ENCODE data around the gene TRIM44. TPM values are rescaled to one million over a fixed set of nuclear protein-coding genes. Genes with fewer than 3 reads are reported as not detected.

Gene TRIM44
- total and polyA plus RNA-seq, 5 donors from 2014 or later: 9.4 to 32.8 (median 22.2) TPM

DNA sequence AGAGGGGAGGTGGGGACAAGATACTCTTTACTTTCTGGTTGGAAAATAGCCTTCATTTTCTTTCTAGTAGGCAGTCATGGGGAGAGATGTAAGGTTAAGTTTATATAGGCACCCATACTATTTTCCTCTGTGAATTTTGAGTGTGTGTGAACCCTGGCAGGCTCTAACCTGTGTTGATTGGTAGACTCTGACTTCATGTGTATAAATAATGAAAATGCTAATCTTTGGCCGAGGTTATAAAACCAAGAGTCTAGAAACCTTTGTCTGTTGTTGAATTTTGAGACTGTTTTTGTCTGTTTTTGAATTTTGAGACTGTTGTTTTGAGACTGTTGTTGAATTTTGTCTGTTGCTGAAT, 14.0 kb downstream of the TRIM44 start:
- no peaks in the 10 kb centered on the region for H3K9me3 ChIP-seq (ENCODE audit: control insufficient read depth in 2 of 2, low read length in 2 of 2)
- Mint-ChIP-seq H3K4me3 (no peak overlapping the region), H3K27me3 (no peaks in the 10 kb centered on the region), H3K9me3 (peaks cover 0 to 4% (median 0%) of the 10 kb centered on the region in 7 donors), H3K36me3 (peaks cover 9% of the 10 kb centered on the region), H3K4me1 (peaks cover 26 to 84% (median 52%) of the 10 kb centered on the region in 4 donors), H3K27ac (peak overlapping the region in 1 of 3 donors; percentile 33)
- H3K4me3 ChIP-seq (ENCODE audit: low read depth, low read length): no peak overlapping the region
- H3K27ac ChIP-seq (ENCODE audit: insufficient read depth, low read length, poor library complexity, severe bottlenecking): no peak overlapping the region
- no peak for ATAC-seq (ENCODE audit: low read depth in 2 of 2)
- H3K4me1 ChIP-seq (ENCODE audit: control insufficient read depth, insufficient read depth, low read length, poor library complexity, severe bottlenecking): no peaks in the 10 kb centered on the region
- DNase-seq: no peak
- no peaks in the 10 kb centered on the region for H3K27me3 ChIP-seq (ENCODE audit: control insufficient read depth, insufficient read depth, low read length)
- no peaks in the 10 kb centered on the region for H3K36me3 ChIP-seq (ENCODE audit: control insufficient read depth, insufficient read depth, low read length)

DNA sequence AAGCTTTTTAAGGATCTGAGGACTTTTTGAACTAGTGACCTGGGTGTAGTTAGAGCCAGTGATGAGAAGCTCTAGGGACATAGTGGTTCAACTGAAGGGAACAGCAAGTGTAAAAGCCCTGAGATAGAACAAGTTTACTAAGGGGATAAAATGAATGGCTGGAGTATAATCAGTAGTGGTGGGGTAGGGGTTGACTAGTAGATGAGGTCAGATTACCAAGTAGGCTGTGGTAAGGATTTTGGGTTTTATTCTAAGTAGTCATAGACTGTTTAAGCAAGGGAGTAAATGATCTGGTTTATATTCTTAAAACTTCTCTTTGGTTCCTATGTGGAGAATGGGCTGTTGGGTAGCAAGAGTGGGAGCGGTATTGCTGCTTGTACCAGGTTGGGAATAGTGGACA, 15.3 kb downstream of the TRIM44 start:
- no peak overlapping the region for H3K4me3 Mint-ChIP-seq
- DNase-seq (no peak), ATAC-seq (ENCODE audit: low read depth in 2 of 2) (no peak)
- H3K9me3 Mint-ChIP-seq: no peaks in the 10 kb centered on the region
- Histone ChIP-seq H3K9me3 (ENCODE audit: control insufficient read depth in 2 of 2, low read length in 2 of 2) (no peaks in the 10 kb centered on the region), H3K4me1 (ENCODE audit: control insufficient read depth, insufficient read depth, low read length, poor library complexity, severe bottlenecking) (no peaks in the 10 kb centered on the region), H3K4me3 (ENCODE audit: low read depth, low read length) (no peak overlapping the region), H3K36me3 (ENCODE audit: control insufficient read depth, insufficient read depth, low read length) (no peaks in the 10 kb centered on the region), H3K27ac (ENCODE audit: insufficient read depth, low read length, poor library complexity, severe bottlenecking) (no peak overlapping the region), H3K27me3 (ENCODE audit: control insufficient read depth, insufficient read depth, low read length) (no peaks in the 10 kb centered on the region)
- no peak overlapping the region for H3K27ac Mint-ChIP-seq
- no peaks in the 10 kb centered on the region for H3K27me3 Mint-ChIP-seq
- peaks cover 22 to 84% (median 52%) of the 10 kb centered on the region in 4 donors for H3K4me1 Mint-ChIP-seq
- peaks cover 9% of the 10 kb centered on the region for H3K36me3 Mint-ChIP-seq

DNA sequence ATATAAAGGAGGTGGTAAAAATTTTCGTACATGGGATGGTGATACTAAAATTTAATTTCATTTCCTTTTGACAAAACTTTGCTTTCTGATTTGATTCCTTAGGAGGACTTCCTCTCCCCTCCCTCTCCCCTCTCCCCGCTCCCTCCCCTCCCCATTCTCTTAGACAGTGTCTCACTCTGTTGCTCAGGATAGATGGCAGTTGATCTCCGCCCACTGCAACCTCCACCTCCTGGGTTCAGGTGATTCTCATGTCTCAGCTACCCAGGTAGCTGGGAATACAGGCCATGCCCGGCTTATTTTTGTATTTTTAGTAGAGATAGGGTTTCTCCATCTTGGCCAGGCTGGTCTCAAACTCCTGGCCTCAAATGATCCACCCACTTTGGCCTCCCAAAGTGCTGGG, 15.9 kb downstream of the TRIM44 start:
- no peak for DNase-seq
- H3K4me1 Mint-ChIP-seq: peaks cover 28 to 81% (median 52%) of the 10 kb centered on the region in 4 donors
- Histone ChIP-seq H3K27me3 (ENCODE audit: control insufficient read depth, insufficient read depth, low read length) (no peaks in the 10 kb centered on the region), H3K36me3 (ENCODE audit: control insufficient read depth, insufficient read depth, low read length) (no peaks in the 10 kb centered on the region), H3K4me3 (ENCODE audit: low read depth, low read length) (no peak overlapping the region), H3K4me1 (ENCODE audit: control insufficient read depth, insufficient read depth, low read length, poor library complexity, severe bottlenecking) (no peaks in the 10 kb centered on the region), H3K9me3 (ENCODE audit: control insufficient read depth in 2 of 2, low read length in 2 of 2) (no peaks in the 10 kb centered on the region), H3K27ac (ENCODE audit: insufficient read depth, low read length, poor library complexity, severe bottlenecking) (no peak overlapping the region)
- H3K27me3 Mint-ChIP-seq: no peaks in the 10 kb centered on the region
- H3K36me3 Mint-ChIP-seq: peaks cover 9% of the 10 kb centered on the region
- ATAC-seq (ENCODE audit: low read depth in 2 of 2): no peak
- H3K9me3 Mint-ChIP-seq: no peaks in the 10 kb centered on the region
- H3K4me3 Mint-ChIP-seq: no peak overlapping the region
- H3K27ac Mint-ChIP-seq: no peak overlapping the region

DNA sequence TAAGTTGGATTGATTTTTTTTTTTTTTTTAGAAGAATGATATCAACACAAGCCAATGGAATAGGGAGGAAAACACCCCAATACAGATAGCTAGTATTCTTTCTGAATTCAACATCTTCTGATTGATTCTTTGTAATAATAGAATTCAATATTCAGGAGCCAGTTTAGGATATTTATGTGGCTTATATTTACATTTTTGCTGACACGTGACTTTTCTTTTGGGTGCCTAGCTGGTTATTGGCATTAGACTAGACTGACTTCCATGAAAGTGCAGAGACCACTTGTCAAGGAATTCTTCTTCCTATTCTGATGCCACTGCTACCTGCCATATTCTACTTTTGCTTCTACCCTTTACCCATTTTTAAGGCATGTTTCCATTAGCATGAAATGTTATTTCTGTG, 16.4 kb downstream of the TRIM44 start:
- no peaks in the 10 kb centered on the region for H3K36me3 ChIP-seq (ENCODE audit: control insufficient read depth, insufficient read depth, low read length)
- H3K27ac Mint-ChIP-seq: no peak overlapping the region
- H3K4me3 Mint-ChIP-seq: no peak overlapping the region
- peaks cover 7% of the 10 kb centered on the region for H3K36me3 Mint-ChIP-seq
- no peak overlapping the region for H3K4me3 ChIP-seq (ENCODE audit: low read depth, low read length)
- ATAC-seq (ENCODE audit: low read depth in 2 of 2) (no peak), DNase-seq (no peak)
- H3K4me1 ChIP-seq (ENCODE audit: control insufficient read depth, insufficient read depth, low read length, poor library complexity, severe bottlenecking): no peaks in the 10 kb centered on the region
- H3K27me3 ChIP-seq (ENCODE audit: control insufficient read depth, insufficient read depth, low read length): no peaks in the 10 kb centered on the region
- H3K9me3 Mint-ChIP-seq: no peaks in the 10 kb centered on the region
- H3K27me3 Mint-ChIP-seq: no peaks in the 10 kb centered on the region
- peaks cover 32 to 76% (median 51%) of the 10 kb centered on the region in 4 donors for H3K4me1 Mint-ChIP-seq
- no peak overlapping the region for H3K27ac ChIP-seq (ENCODE audit: insufficient read depth, low read length, poor library complexity, severe bottlenecking)
- H3K9me3 ChIP-seq (ENCODE audit: control insufficient read depth in 2 of 2, low read length in 2 of 2): no peaks in the 10 kb centered on the region

DNA sequence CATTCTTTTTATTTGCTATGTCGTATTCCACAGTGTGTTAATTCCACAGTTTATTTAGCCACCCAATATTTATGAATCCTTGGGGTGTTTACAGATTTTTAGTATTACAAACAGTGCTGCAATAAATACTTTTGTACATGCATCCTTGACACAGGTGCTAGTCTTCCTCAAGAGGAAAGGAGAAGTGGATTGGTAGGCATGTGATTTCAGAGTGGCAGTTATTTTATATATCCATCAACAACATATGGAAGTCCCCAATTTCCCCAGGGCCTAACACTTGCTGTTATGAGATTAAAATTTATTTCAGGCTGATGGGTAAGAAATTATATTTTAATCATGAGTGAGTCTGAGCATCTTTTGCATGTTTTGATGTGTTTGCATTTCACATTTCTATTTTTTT, 17.9 kb downstream of the TRIM44 start:
- Mint-ChIP-seq H3K4me1 (peaks cover 32 to 68% (median 49%) of the 10 kb centered on the region in 4 donors), H3K27ac (no peak overlapping the region)
- no peaks in the 10 kb centered on the region for H3K4me1 ChIP-seq (ENCODE audit: control insufficient read depth, insufficient read depth, low read length, poor library complexity, severe bottlenecking)

DNA sequence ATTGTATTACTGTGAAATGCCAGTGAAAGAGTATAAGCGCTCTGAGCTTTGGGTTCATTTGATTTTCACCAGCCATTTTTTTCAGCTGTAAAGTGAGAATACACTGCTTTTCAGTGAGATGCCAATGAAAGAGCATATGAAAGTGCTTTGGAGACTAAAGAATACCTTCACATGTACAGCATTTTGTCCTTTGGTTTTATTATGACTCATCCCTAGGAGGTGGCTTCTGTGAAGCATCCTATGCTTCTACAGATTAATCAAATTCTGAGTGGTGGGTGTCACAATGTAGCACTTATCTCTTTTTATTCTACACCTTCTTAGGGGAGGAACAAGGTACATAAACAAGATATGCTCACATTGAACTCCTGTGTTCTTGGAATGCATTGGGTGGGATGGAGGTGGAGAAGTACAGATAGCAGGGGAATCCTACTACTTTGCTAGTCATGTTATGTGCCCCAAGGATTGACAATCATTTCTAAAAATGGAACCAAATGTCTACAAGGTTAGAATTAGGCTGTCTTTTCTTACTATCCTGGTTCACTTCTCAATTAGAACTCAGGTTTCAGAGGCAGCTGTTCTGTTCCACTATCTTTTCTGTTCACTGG, 18.7 kb downstream of the TRIM44 start:
- peak overlapping the region in 1 of 3 donors; percentile 6 for H3K27ac Mint-ChIP-seq
- peaks cover 14% of the 10 kb centered on the region for H3K36me3 Mint-ChIP-seq
- no peaks in the 10 kb centered on the region for H3K9me3 Mint-ChIP-seq
- no peak for ATAC-seq (ENCODE audit: low read depth in 2 of 2)
- Histone ChIP-seq H3K4me1 (ENCODE audit: control insufficient read depth, insufficient read depth, low read length, poor library complexity, severe bottlenecking) (no peaks in the 10 kb centered on the region), H3K4me3 (ENCODE audit: low read depth, low read length) (no peak overlapping the region), H3K36me3 (ENCODE audit: control insufficient read depth, insufficient read depth, low read length) (peaks cover 10% of the 10 kb centered on the region), H3K27ac (ENCODE audit: insufficient read depth, low read length, poor library complexity, severe bottlenecking) (no peak overlapping the region), H3K27me3 (ENCODE audit: control insufficient read depth, insufficient read depth, low read length) (no peaks in the 10 kb centered on the region), H3K9me3 (ENCODE audit: control insufficient read depth in 2 of 2, low read length in 2 of 2) (no peaks in the 10 kb centered on the region)
- no peak overlapping the region for H3K4me3 Mint-ChIP-seq
- peaks cover 32 to 60% (median 43%) of the 10 kb centered on the region in 4 donors for H3K4me1 Mint-ChIP-seq
- DNase-seq: peak in 1 of 3 donors; percentile 13
- H3K27me3 Mint-ChIP-seq: no peaks in the 10 kb centered on the region

More for the DNA sequence above, 17.9 kb downstream of the TRIM44 start:
- Histone ChIP-seq H3K36me3 (ENCODE audit: control insufficient read depth, insufficient read depth, low read length) (peaks cover 5% of the 10 kb centered on the region), H3K27ac (ENCODE audit: insufficient read depth, low read length, poor library complexity, severe bottlenecking) (no peak overlapping the region), H3K4me3 (ENCODE audit: low read depth, low read length) (no peak overlapping the region), H3K9me3 (ENCODE audit: control insufficient read depth in 2 of 2, low read length in 2 of 2) (no peaks in the 10 kb centered on the region), H3K27me3 (ENCODE audit: control insufficient read depth, insufficient read depth, low read length) (no peaks in the 10 kb centered on the region)
- peaks cover 9% of the 10 kb centered on the region for H3K36me3 Mint-ChIP-seq
- no peak overlapping the region for H3K4me3 Mint-ChIP-seq
- ATAC-seq (ENCODE audit: low read depth in 2 of 2) (no peak), DNase-seq (no peak)
- no peaks in the 10 kb centered on the region for H3K9me3 Mint-ChIP-seq
- no peaks in the 10 kb centered on the region for H3K27me3 Mint-ChIP-seq

DNA sequence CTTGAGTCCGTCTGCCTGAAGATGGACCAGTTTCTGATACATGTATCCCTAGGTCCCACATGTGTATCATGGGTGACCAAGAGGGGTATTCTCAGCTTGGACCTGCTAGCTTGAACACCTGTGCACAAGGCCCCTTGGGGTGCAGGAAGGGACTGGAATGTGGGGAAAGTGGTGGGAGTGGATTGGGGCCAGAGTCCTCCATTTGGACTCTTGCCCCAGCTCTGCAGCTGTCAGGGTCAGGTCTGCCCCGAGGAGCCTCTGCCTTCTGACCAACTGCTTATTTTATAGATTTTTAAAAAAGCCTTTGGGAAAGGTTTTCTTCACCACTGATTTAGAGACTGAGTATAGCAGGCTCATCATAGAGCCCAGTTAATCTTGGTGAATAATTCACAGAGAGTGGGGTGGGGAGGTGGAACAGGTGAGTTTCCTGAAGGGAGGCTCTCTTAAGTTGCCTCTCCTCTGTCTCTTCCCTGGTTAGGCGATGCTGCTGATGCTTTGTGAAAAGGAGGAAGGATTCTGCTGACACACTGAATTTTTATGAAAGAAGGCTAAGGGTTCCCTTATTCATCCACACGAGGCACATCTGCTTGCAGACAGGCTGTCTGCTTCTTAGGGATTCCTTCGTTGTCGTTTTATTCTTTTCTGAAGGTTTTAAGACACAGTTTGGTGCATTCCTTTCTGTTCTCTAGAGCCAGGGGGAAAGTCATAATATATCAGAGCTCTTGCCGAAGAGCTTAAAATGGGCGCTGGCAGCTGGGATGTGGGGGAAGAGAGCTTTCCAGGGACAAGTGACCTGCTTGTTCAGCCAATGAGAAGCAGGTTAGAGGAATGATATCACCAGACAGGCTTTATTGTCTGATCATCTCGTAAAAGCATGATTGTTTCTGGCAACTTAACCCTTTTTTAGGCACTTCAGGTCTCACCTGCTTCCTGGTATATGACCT, 19.9 kb downstream of the TRIM44 start:
- Histone ChIP-seq H3K27me3 (ENCODE audit: control insufficient read depth, insufficient read depth, low read length) (no peaks in the 10 kb centered on the region), H3K27ac (ENCODE audit: insufficient read depth, low read length, poor library complexity, severe bottlenecking) (no peak overlapping the region), H3K4me3 (ENCODE audit: low read depth, low read length) (no peak overlapping the region), H3K4me1 (ENCODE audit: control insufficient read depth, insufficient read depth, low read length, poor library complexity, severe bottlenecking) (no peaks in the 10 kb centered on the region), H3K36me3 (ENCODE audit: control insufficient read depth, insufficient read depth, low read length) (peaks cover 17% of the 10 kb centered on the region), H3K9me3 (ENCODE audit: control insufficient read depth in 2 of 2, low read length in 2 of 2) (no peaks in the 10 kb centered on the region)
- Mint-ChIP-seq H3K27ac (peak overlapping the region in 2 of 3 donors; percentile 34 to 65), H3K9me3 (no peaks in the 10 kb centered on the region), H3K4me3 (no peak overlapping the region), H3K27me3 (no peaks in the 10 kb centered on the region), H3K4me1 (peaks cover 24 to 52% (median 39%) of the 10 kb centered on the region in 4 donors), H3K36me3 (peaks cover 25% of the 10 kb centered on the region)
- no peak for DNase-seq
- no peak for ATAC-seq (ENCODE audit: low read depth in 2 of 2)
